Central memory CD8-positive, alpha-beta T cell (primary cell): ENCODE data around the gene ELF5.

Experiments used
- ATAC-seq: fragments of 150-1000 bp; cut with Tn5 transposase; replicated peaks from 2 replicates; pipeline ENCODE4 v1.10.0; 2022; ENCODE audit warnings: mild to moderate bottlenecking, moderate FRiP score, moderate number of reproducible peaks; ENCODE audit not compliant: poor library complexity, severe bottlenecking; ENCODE audit errors: extremely low read depth
- DNase-seq, 2 donors: peaks; one replicate each; pipeline ENCODE4 v3.0.0; 2021; ENCODE audit warnings: low spot score in 2 of 2
- H3K27ac Mint-ChIP-seq: one replicate; pipeline ENCODE4 v1.8.0; 2022; ENCODE audit warnings: low read depth, mild to moderate bottlenecking, moderate library complexity, mixed read lengths
- H3K27me3 Mint-ChIP-seq: one replicate; pipeline ENCODE4 v1.8.0; 2022; ENCODE audit warnings: mixed read lengths
- H3K36me3 Mint-ChIP-seq: one replicate; pipeline ENCODE4 v1.8.0; 2022; ENCODE audit warnings: mild to moderate bottlenecking, moderate library complexity, mixed read lengths; ENCODE audit not compliant: insufficient read depth
- H3K4me1 Mint-ChIP-seq: one replicate; pipeline ENCODE4 v1.8.0; 2022; ENCODE audit warnings: mixed read lengths
- H3K4me3 Mint-ChIP-seq: one replicate; pipeline ENCODE4 v1.8.0; 2022; ENCODE audit warnings: mild to moderate bottlenecking, moderate library complexity, mixed read lengths
- H3K9me3 Mint-ChIP-seq: one replicate; pipeline ENCODE4 v1.8.0; 2022; ENCODE audit warnings: mixed read lengths

ELF5 gene

GRCh38 chr11:34499719-34500500 is 13.7 kb downstream of the ELF5 start:
- no peak for DNase-seq
- Mint-ChIP-seq H3K4me1 (no peaks in the 10 kb centered on the region), H3K9me3 (no peaks in the 10 kb centered on the region)

DNA sequence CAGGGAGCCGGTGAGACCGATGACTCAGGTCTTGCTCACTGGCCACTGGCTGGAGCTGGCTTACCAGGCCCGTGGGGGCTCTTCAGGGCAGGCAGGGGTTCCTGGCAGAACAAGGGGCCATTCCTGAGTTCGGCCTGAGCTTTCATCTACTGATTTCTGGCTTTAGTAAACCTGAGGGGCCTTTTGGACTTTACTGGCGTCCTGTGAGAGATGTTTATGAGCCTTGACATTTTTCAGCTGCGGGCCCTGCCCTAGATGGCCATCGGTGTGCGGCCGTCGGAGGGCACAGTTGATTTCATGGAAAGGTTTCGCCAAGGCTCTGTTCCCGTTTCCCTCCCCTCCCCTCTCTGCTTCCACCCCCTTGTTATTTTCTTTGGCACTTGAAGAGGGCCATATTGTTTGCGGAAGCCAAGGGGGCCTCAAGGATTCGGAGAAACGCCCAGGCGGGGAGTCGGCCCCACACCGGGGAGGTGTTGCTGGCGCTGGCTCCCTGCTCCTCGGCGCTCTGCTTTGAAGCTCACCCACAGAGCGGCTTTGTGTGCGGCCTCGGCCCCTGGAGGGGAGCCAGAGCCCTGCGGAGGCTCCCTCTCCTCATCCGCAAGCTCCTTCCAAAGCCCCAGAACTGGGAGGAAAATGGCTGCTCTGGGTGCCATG is 17.7 kb downstream of the ELF5 start:
- H3K9me3 Mint-ChIP-seq, result no peaks in the 10 kb centered on the region
- no peak overlapping the region for H3K27ac Mint-ChIP-seq
- H3K36me3 Mint-ChIP-seq, result no peaks in the 10 kb centered on the region
- no peaks in the 10 kb centered on the region for H3K4me1 Mint-ChIP-seq
- ATAC-seq, result no peak
- no peak for DNase-seq
- H3K4me3 Mint-ChIP-seq, result no peak overlapping the region
- H3K27me3 Mint-ChIP-seq, result peaks cover 28% of the 10 kb centered on the region

More at GRCh38 chr11:34499719-34500500, 13.7 kb downstream of the ELF5 start:
- H3K27me3 Mint-ChIP-seq, result peaks cover 14% of the 10 kb centered on the region
- no peak for ATAC-seq
- no peak overlapping the region for H3K4me3 Mint-ChIP-seq
- no peaks in the 10 kb centered on the region for H3K36me3 Mint-ChIP-seq
- H3K27ac Mint-ChIP-seq, result no peak overlapping the region

- no peaks in the 10 kb centered on the region for H3K9me3 Mint-ChIP-seq
- peaks cover 28% of the 10 kb centered on the region for H3K27me3 Mint-ChIP-seq
- no peaks in the 10 kb centered on the region for H3K36me3 Mint-ChIP-seq
- H3K4me1 Mint-ChIP-seq, result no peaks in the 10 kb centered on the region
- ATAC-seq (no peak), DNase-seq (no peak)
- H3K4me3 Mint-ChIP-seq, result no peak overlapping the region
- H3K27ac Mint-ChIP-seq, result no peak overlapping the region
These were observed 18.3 kb downstream of the ELF5 start for GRCh38 chr11:34495239-34495723.

DNA sequence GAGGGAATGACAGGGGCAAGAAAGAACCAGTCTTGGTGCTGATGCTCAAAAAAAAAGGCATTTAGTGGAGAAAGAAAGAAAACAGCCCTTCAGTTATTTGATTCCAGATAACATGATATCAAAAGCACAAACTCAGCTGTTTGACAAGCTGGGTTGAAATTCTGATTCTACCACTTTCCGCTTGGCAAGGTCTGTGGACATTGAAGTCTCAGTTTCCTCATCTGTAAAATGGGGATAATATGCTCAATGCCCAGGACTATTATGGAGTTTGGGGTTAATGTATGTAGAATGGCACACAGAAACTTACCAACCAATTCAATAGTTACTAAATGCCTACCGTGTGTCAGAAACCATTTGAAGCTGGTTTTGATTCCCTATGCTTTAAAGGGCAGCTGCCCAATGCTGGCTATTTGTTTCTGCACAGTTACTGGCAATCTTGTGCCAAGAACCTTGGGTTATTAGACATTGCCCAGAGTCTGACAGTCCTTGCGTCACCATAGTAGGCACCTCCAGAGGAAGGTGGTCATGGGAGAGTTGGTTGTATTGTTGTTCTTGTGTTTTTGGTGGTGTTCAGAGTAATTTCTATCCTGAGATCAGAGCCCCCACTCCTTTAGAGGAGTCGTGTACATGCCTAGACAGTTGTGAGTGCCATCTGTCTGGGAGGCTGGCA is 19.5 kb downstream of the ELF5 start:
- Mint-ChIP-seq H3K4me3 (no peak overlapping the region), H3K4me1 (no peaks in the 10 kb centered on the region), H3K27me3 (peaks cover 28% of the 10 kb centered on the region), H3K9me3 (no peaks in the 10 kb centered on the region), H3K27ac (no peak overlapping the region), H3K36me3 (no peaks in the 10 kb centered on the region)
- DNase-seq, result no peak
- ATAC-seq, result no peak

DNA sequence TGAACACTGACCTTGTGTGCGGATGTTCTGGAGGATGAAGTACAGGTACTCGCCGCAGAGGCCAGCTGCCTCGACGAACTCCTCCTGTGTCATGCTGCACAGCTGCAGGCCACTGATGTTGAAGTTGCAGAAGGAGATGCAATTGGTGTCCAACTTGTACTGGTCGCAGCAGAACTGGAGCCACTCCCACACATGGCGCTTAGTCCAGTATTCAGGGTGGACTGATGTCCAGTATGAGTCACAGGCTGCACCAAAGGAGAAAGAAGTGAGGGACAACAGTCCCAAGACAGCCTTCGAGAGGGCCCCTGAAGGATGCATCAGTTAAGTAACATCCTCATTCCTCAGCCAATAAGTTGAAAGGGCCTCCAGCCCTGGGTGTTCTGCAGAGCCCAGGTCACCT is 20.1 kb downstream of the ELF5 start:
- Mint-ChIP-seq H3K27ac (no peak overlapping the region), H3K27me3 (peaks cover 28% of the 10 kb centered on the region), H3K9me3 (no peaks in the 10 kb centered on the region), H3K4me3 (no peak overlapping the region), H3K36me3 (no peaks in the 10 kb centered on the region), H3K4me1 (no peaks in the 10 kb centered on the region)
- no peak for DNase-seq
- ATAC-seq, result no peak

GRCh38 chr11:34492806-34493414 is 20.7 kb downstream of the ELF5 start:
- Mint-ChIP-seq H3K27ac (no peak overlapping the region), H3K4me3 (no peak overlapping the region), H3K27me3 (peaks cover 28% of the 10 kb centered on the region), H3K4me1 (no peaks in the 10 kb centered on the region), H3K9me3 (no peaks in the 10 kb centered on the region), H3K36me3 (no peaks in the 10 kb centered on the region)
- DNase-seq, result no peak
- no peak for ATAC-seq

- no peak for ATAC-seq
- Mint-ChIP-seq H3K9me3 (no peaks in the 10 kb centered on the region), H3K27me3 (peaks cover 18% of the 10 kb centered on the region), H3K36me3 (no peaks in the 10 kb centered on the region), H3K4me3 (no peak overlapping the region), H3K27ac (no peak overlapping the region), H3K4me1 (no peaks in the 10 kb centered on the region)
- no peak for DNase-seq
These were observed 23.3 kb downstream of the ELF5 start for GRCh38 chr11:34490304-34490703.

DNA sequence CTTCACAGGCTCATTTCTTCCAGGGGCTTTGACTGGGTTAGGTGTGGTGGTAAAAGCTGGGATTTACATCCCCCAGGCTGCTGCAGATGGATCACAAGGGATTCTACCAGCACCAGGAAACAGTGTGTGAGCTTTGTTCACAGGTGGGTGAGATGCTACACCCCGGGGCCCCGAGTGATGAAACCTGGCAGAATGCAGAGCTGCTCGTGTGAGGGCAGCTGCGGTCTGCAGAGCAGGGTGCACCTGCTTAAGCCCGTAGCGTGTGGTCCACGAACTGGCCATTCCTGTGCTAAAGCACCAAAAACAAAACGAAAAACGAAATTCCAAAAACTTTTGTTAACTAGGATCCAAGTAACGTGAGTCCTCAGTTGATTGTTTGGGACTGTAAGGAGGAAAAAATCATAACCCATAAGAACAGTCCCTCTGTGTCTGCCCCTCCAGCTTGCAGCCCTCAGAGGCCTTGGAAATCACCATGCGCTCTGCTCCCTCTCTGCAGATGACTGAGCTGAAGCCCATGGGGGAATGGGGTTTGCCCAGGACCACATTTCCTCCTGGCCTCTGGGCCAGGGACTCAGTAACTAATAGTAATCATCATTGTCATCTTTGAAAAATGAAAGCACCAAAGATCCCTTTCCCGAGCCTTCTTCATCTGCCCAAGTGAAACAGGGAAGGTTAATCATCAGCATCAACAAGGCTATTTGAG is 24.6 kb downstream of the ELF5 start:
- ATAC-seq (no peak), DNase-seq (no peak)
- H3K4me1 Mint-ChIP-seq, result no peaks in the 10 kb centered on the region
- no peaks in the 10 kb centered on the region for H3K9me3 Mint-ChIP-seq
- H3K27me3 Mint-ChIP-seq, result peaks cover 8% of the 10 kb centered on the region
- H3K27ac Mint-ChIP-seq, result no peak overlapping the region
- no peak overlapping the region for H3K4me3 Mint-ChIP-seq
- no peaks in the 10 kb centered on the region for H3K36me3 Mint-ChIP-seq

DNA sequence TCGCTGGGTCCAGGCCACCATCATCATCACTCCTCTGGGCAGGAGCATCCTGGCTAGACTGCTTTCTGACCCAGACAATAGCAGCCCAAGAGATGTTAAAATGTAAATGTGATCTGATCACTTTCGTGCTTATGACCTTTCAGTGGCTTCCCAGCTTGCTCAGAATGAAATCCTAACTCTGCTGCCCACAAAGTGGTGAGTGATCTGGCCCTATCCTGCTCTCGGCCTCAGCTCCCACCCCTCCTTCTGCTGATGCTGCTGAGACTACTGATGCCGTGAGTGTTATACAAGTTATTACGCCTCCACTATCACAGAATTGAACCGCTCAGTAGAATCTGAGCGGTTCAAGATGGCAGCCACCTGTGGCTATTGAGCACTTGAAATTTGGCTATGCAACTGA is 26.2 kb downstream of the ELF5 start:
- DNase-seq (no peak), ATAC-seq (no peak)
- Mint-ChIP-seq H3K36me3 (no peaks in the 10 kb centered on the region), H3K9me3 (no peaks in the 10 kb centered on the region), H3K27me3 (peaks cover 10% of the 10 kb centered on the region), H3K27ac (no peak overlapping the region), H3K4me1 (no peaks in the 10 kb centered on the region), H3K4me3 (no peak overlapping the region)

GRCh38 chr11:34483106-34483874 is 30.3 kb downstream of the ELF5 start:
- Mint-ChIP-seq H3K4me3 (no peak overlapping the region), H3K36me3 (no peaks in the 10 kb centered on the region), H3K27ac (no peak overlapping the region), H3K27me3 (peaks cover 20% of the 10 kb centered on the region), H3K4me1 (no peaks in the 10 kb centered on the region), H3K9me3 (no peaks in the 10 kb centered on the region)
- ATAC-seq (no peak), DNase-seq (no peak)

GRCh38 chr11:34481307-34481706 is 32.3 kb downstream of the ELF5 start:
- no peaks in the 10 kb centered on the region for H3K36me3 Mint-ChIP-seq
- no peak overlapping the region for H3K27ac Mint-ChIP-seq
- H3K27me3 Mint-ChIP-seq, result peaks cover 20% of the 10 kb centered on the region
- DNase-seq, result no peak
- H3K4me1 Mint-ChIP-seq, result no peaks in the 10 kb centered on the region
- H3K4me3 Mint-ChIP-seq, result no peak overlapping the region
- ATAC-seq, result no peak
- no peaks in the 10 kb centered on the region for H3K9me3 Mint-ChIP-seq
